ENCODE measurements around the gene DIAPH3.

DNA sequence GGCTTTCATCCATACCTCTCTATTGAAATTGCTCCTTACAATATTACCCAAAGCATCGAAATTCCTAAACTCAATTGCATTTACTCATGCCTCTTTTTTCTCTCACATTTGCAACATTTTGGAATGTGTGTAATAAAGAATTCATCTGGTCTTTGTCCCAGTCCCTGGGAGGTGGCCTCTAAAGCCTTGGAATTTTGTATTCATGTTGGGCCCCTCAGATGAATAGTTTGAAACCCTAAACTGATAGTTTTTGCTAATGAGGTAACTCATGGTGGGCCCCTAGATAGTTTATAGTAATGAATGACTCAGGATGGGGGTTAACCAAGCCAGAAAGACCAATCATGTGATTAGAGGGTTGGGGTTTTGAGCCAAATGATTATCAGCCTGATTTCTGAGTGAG, 490.4 kb downstream of the DIAPH3 start:
- no peak for TF ChIP-seq STAT6 (CRISPR knock-in tag; conservative IDR thresholded peaks at IDR 0.05; ENCODE audit: low read depth)
- no peak for TF ChIP-seq TEAD4 (CRISPR knock-in tag; IDR thresholded peaks at IDR 0.05)

Measured in WTC11 (cell line).